GM12873 (cell line): ENCODE data around the gene KY.

Experiments
- CTCF ChIP-seq: IDR thresholded peaks from 2 replicates; pipeline ENCODE4 v1.5.1; 2012; ENCODE audit warnings: low read depth, mild to moderate bottlenecking, moderate library complexity, low read length, control low read depth; ENCODE audit not compliant: insufficient read depth; ENCODE audit errors: missing control alignments

Gene KY

GRCh38 chr3:134621854-134622253, 29.0 kb downstream of the KY start:
- TF ChIP-seq CTCF, result no peak

- no peak for TF ChIP-seq CTCF
Observed at GRCh38 chr3:134620476-134621115, 30.2 kb downstream of the KY start.

- TF ChIP-seq CTCF, result no peak
Observed at GRCh38 chr3:134619884-134620445, 30.9 kb downstream of the KY start.

GRCh38 chr3:134619301-134619615, 31.6 kb downstream of the KY start:
- TF ChIP-seq CTCF, result no peak

GRCh38 chr3:134618478-134619300, 32.1 kb downstream of the KY start:
- no peak for TF ChIP-seq CTCF

GRCh38 chr3:134617608-134618477, 33.0 kb downstream of the KY start:
- TF ChIP-seq CTCF, result no peak

GRCh38 chr3:134615743-134616142, 35.1 kb downstream of the KY start:
- no peak for TF ChIP-seq CTCF
